ENCODE data around the gene KCNQ1.

GRCh38 chr11:2535673-2536439, 91.0 kb downstream of the KCNQ1 start:
- TF ChIP-seq, protein P1, sequence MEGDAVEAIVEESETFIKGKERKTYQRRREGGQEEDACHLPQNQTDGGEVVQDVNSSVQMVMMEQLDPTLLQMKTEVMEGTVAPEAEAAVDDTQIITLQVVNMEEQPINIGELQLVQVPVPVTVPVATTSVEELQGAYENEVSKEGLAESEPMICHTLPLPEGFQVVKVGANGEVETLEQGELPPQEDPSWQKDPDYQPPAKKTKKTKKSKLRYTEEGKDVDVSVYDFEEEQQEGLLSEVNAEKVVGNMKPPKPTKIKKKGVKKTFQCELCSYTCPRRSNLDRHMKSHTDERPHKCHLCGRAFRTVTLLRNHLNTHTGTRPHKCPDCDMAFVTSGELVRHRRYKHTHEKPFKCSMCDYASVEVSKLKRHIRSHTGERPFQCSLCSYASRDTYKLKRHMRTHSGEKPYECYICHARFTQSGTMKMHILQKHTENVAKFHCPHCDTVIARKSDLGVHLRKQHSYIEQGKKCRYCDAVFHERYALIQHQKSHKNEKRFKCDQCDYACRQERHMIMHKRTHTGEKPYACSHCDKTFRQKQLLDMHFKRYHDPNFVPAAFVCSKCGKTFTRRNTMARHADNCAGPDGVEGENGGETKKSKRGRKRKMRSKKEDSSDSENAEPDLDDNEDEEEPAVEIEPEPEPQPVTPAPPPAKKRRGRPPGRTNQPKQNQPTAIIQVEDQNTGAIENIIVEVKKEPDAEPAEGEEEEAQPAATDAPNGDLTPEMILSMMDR (IDR thresholded peaks at IDR 0.05): no peak
- TF ChIP-seq POLR2A (IDR thresholded peaks at IDR 0.05): no peak
- no peak for TF ChIP-seq POLR2AphosphoS5 (IDR thresholded peaks at IDR 0.05)

Data from gastroesophageal sphincter (tissue), 3 donors.